D721Med (cell line): ENCODE results near the gene OGN.

Experiments
- DNase-seq: peaks from one replicate; pipeline ENCODE4 v3.0.0; 2011; ENCODE audit warnings: low spot score; ENCODE audit not compliant: insufficient read length
- FAIRE-seq: peaks from 2 replicates; lab custom pipeline; 2011; peaks lifted over from hg19 to GRCh38; lab: Jason Lieb, UNC
- TF ChIP-seq, protein P1 (sequence below): IDR thresholded peaks from 2 replicates; pipeline ENCODE4 v1.5.1; 2012; ENCODE audit warnings: mild to moderate bottlenecking, control low read depth; ENCODE audit not compliant: insufficient read depth; ENCODE audit errors: missing control alignments

OGN gene

DNA sequence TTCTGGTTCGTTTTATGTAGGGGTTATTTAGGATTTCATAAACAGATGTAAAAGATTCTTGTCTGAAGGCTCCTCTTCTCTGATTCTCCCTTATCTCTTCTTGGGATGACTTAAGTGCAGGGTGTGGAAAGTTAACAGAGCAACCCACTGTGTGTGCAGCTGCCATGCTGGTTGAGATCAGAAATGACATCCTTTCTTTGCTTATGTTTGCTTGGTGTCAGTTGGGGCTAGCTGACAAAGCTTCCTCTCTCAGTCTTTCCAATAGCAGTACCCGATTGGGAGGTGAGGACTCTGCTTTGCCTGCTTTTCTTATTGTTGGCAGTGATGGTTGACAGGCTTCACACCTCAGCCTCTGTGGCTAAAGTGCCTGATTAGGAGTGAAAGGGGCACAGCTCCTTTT, 26.5 kb downstream of the OGN start:
- FAIRE-seq (no peak), DNase-seq (no peak)
- TF ChIP-seq, protein P1, sequence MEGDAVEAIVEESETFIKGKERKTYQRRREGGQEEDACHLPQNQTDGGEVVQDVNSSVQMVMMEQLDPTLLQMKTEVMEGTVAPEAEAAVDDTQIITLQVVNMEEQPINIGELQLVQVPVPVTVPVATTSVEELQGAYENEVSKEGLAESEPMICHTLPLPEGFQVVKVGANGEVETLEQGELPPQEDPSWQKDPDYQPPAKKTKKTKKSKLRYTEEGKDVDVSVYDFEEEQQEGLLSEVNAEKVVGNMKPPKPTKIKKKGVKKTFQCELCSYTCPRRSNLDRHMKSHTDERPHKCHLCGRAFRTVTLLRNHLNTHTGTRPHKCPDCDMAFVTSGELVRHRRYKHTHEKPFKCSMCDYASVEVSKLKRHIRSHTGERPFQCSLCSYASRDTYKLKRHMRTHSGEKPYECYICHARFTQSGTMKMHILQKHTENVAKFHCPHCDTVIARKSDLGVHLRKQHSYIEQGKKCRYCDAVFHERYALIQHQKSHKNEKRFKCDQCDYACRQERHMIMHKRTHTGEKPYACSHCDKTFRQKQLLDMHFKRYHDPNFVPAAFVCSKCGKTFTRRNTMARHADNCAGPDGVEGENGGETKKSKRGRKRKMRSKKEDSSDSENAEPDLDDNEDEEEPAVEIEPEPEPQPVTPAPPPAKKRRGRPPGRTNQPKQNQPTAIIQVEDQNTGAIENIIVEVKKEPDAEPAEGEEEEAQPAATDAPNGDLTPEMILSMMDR, result no peak

DNA sequence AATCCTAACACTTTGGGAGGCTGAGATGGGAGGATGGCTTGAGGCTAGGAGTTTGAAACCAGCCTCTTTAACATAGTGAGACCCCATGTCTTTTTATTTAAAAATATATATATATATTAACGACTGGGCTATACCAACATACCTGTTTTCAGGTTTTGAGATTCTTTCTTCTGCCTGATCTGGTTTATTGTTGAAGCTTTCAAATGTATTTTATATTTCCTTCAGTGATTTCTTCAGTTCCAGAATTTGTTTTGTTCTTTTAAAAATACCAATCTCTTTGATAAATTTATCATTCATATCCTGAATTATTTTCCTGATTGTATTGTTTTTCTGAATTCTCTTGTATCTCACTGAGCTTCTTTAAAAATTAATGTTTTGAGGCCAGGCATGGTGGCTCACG, 31.2 kb downstream of the OGN start:
- TF ChIP-seq, protein P1, result no peak
- no peak for FAIRE-seq
- no peak for DNase-seq

DNA sequence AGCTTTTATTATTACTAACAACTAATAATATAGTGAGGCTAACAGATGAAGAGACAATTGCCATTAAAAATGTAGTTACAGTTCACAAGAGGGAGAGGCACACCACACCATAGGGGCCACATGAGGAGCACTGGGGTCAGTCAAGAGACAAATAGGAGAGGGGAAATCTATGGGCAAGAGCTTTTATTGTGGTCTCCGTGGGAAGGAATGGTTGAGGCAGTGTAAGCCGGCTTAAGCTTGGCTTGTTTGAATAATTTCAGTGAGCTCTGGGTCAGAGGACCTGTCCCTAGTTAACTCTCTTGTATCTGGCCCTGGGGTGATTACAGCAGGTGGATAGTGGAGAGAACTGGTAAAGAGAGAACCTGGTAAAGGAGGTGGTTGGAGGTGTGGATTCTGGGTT, 35.3 kb downstream of the OGN start:
- DNase-seq, result no peak
- TF ChIP-seq, protein P1, result no peak
- no peak for FAIRE-seq

DNA sequence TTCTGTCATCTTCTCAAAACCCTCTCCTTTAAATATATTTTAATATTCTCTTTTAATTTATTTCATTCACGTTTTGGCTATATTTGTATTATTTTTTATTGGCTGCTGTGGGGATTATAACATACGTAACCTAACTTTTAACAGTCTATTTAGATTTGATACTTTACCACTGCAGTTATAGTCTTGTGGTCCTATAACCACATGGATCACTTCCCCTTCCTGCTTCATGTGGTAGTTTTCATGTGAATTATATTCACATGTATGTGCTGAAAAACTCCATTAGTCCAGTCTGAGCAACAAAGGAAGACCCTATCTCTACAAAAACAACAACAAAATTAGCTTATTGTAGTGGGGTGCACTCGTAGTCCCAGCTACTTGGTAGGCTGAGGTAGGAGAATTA, 44.3 kb downstream of the OGN start:
- no peak for FAIRE-seq
- DNase-seq, result no peak
- TF ChIP-seq, protein P1, result no peak

DNA sequence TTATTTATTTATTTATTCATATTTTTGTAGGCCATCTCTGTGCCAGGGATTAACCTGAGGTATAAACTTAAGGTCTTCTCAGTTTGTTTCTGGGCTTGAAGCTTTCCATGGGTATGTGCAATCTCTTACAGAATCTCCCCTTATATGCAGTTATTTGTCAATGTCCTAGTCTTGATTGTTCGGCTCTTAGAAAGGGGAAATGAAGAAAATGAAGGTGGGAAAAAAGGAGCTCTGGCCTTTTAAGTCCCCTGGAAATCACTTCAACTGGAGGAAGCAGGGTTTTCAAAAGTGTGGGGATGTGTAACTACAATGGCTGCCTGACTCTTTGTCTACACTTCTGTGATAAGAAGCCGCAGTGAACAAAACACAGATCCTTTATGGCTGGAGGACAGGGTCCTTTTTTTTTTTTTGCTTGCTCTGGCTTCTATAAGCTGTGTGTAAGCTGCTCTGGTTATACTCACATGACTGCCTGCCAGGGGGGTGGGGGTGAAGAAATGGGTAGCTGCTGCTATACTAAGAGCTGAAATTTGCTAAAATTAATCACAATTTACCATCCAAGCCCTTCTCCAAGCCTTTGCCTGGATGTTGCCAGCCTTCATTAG, 44.9 kb downstream of the OGN start:
- TF ChIP-seq, protein P1, result no peak
- DNase-seq, result no peak
- no peak for FAIRE-seq

DNA sequence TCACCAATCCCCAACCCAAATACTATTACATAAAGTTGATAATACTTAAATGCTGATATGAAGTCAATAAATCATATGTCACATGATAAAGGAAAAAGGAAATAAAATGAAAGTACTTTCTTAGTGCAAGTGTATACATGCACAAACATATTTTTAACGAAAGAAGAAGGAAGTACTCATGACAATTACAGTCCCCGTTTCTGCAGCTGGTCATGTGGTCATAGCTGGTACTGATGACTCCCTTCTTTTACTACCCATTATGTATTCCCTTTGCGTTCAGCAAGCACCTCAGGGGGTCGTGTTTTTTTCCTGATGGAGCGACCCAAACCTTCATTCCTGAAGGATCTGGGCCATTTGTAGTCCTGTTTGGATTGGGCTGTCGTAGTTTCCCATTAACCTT, 51.3 kb downstream of the OGN start:
- no peak for FAIRE-seq
- no peak for DNase-seq
- TF ChIP-seq, protein P1, result no peak

DNA sequence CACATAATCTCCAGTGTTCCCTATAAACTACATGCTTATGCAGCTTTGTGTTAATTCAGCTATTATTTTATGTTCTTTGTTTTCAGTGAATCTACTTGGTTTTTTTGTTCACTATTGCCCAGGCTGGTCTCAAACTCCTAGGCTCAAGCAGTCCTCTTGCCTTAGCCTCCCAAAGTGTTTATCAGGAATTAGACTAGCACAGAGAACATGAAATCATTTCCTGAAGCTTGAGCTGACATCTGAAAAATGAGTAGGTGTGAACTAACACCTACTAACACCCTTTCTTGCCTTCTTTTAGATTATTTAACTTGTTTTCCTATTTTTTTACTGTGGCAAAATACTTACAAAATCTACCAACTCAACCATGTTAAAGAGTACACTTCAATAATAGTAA, 53.6 kb downstream of the OGN start:
- no peak for DNase-seq
- TF ChIP-seq, protein P1, result no peak
- no peak for FAIRE-seq
